NCI-H2029 (cell line): ENCODE data around the gene KIF24.
"Not testable (repeated sequence)": the region's sequence is repeated elsewhere in the genome, so short reads cannot be mapped to it uniquely, and the experiment has no call there.

ENCODE experiments used
- DNase-seq: peaks from one replicate; lab custom pipeline; 2025; lab: John Stamatoyannopoulos, UW

Gene KIF24

DNA sequence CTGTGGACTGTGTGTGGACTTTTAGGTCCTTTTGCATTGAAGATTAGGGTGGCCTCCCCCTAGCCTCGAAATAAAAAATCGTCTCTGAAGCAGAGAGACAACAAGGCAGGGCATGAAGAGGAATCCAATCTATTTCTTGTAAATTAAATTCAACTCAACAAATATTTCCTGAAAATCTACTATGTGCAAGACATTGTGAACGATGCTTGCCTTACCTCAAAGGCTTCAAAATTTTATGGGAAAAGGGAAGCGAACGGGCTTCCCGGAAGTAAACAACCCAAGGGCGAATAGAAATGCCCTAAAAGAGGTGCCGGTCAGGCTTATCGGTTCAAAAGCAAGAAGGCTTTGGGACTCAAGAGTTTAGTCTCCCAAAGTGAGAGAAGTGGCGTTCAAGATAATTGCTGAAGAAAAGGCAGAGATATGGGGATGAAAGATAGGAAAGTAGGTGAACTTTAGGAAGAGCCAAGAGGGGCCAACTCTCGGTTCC is 525 bp downstream of the KIF24 start:
- peak; percentile 50 for DNase-seq

DNA sequence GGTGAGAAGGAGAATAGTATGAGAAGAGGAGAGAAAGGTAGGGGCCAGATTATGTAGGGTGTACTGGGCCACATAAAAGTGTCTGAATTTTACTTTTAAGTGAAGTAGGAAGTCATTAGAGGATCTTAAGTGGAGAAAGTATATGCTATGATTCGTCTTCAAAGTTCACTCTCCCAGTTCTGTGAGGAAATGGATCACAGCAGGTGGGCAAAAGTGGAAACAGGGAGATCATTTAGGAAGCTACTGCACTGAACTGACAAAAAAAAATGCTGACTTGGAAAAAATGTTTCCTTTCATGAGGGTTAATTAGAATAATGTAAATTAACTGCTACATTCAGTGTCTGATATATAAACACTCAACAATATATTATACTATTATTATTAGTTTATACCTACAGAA is 2.4 kb downstream of the KIF24 start:
- no peak for DNase-seq

DNA sequence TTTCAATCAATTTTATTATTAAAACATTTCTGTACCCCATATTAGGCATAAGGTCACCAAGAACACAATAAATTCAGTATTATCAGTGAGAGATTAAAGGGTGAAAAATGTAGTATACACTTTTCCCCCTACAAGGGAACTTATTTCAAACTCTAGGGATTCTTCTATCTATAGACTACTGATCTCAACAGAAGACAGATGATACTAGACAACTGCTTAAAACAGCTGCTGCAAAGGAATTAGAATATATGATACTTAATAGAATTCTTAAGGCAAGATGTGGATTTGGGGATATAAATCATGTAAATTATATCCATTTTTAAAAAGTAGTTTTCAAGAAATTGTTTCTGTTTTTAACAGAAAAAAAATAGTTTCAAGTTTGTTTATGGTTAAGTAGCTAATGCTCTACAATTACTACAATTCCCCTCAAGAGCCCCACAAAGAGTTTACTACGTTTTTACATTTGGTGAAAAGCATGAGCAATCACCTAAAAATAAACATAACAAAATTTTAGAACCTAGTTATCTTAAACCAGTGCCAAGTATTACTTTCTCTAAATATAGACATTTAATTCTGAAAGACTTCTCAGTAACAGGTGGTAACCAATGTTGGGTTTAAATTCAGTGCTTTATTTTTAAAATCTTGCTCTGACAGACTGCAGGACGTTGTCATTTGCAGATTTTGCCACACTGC is 6.0 kb downstream of the KIF24 start:
- no peak for DNase-seq

DNA sequence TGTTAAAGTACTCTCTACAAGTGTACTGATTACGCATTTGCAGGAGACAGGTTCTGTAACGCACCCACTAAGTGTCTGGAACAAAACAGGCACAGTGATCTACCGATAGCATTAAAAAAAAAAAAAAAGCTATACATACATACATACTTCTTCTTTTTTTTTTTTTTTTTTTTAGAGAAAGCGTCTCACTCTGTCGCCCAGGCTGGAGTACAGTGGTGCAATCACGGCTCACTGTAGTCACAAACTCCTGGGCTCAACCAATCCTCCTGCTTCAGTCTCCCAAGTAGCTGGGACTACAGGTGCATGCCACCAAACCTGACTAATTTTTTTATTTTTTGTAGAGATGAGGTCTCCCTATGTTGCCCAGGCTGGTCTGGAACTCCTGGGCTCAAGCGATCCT is 7.6 kb downstream of the KIF24 start:
- no peak for DNase-seq

DNA sequence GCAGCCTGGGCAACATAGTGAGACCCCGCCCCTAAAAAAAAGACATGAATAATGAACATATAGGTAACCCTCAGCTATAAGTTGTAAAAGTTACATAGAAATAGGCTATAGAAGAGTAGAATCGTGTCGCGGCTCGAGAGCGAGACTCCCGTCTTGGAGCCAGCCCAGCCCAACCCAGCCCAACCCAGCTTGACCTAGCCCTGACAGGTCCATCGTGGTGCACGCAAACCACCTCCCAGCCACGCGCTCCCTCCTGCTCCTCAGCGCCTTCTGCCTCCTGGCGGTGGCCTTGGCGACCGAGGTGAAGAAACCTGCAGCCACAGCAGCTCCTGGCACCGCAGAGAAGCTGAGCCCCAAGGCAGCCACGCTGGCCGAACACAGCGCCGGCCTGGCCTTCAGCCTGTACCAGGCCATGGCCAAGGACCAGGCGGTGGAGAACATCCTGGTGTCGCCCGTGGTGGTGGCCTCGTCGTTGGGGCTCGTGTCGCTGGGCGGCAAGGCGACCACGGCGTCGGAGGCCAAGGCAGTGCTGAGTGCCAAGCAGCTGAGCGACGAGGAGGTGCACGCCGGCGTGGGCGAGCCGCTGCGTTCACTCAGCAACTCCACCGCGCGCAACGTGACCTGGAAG is 10.8 kb downstream of the KIF24 start:
- no peak for DNase-seq

DNA sequence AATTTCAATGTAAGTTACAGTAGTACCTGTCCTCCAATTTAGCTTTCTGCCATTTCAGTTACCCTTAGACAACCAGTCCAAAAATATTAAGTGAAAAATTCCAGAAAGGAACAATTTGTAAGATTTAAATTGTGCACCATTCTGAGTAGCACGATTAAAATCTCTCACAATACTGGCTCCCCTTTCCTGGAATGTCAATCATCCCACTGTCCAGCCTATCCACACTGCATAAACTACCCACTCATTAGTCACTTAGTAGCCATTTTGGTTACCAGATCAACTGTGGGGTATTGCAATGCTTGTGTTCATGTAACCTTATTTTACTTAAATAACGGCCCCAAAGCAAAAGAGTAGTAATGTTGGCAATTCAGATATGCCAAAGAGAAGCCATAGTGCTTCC is 11.6 kb downstream of the KIF24 start:
- DNase-seq, result no peak

DNA sequence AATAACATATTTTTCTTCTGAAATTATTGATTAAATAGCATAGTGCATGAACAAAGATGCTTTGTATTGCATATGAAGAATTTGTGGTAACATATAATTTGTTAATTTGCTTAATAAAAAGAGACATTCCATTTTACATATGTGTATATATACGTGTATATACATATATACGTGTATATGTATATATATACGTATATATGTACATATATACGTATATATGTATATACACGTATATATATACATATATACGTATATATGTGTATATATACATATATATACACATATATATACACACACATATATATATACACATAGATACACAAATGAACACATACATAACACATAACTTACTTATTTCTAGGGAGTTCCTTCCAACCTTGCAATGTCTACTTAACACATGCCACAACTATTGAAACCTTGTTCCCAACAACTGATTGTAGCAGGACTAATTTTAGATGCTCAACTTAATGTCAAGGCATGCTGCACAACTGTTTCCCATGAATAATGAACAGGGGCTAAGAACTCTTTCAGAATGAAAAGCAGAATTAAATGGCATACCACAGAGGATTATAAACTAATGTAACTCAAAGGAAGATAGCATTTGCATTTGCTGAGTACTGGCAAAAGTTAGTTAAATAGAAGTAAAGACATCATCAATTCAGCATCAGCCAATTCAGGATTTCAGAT is 17.4 kb downstream of the KIF24 start:
- DNase-seq, result no peak

DNA sequence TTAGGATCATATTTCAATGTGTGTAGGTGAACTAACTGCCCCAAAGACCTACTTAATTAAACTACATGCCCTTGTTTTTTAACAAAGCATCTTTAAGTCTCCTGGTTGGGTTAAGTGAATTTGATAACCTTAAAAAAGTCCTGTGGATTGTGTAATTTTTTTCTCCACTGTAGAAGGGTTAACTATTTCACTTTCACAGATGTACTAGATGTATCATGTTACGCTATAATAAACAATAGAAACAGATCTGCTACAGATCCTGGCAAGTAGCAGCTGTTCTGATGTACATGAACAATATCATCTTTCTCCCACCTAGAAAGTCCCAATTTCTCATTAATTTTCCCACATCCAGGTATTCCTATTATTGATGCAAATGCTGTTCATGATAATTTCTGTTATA is 18.9 kb downstream of the KIF24 start:
- peak; percentile 30 for DNase-seq

DNA sequence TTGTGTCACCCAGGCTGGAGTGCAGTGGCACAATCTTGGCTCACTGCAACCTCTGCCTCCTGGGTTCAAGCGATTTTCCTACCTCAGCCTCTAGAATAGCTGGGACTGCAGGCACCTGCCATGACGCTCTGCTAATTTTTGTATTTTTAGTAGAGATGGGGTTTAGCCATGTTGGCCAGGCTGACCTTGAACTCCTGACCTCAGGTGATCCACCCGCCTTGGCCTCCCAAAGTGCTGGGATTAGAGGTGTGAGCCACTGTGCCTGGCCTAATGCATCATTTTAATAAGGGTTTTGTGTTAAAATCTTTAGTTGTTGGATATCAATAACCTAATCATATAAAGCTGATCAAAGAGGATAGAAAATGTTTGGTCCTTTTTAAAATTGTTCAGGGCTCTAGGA is 20.8 kb downstream of the KIF24 start:
- DNase-seq, result not testable (repeated sequence)

DNA sequence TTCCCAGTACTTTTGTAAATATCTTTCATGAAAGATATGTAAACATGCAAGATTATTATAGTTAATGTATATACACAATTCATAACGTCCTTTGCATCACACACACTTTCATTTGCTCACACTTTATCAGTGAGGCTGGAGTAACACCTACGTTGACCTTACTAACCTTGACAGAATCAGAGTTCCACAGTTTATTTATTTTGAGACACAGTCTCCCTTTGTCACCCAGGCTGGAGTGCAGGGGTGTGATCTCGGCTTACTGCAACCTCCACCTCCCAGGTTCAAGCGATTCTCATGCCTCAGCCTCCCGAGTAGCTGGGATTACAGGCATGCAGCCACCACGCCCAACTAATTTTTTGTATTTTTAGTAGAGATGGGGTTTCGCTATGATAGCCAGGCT is 28.0 kb downstream of the KIF24 start:
- DNase-seq, result not testable (repeated sequence)

DNA sequence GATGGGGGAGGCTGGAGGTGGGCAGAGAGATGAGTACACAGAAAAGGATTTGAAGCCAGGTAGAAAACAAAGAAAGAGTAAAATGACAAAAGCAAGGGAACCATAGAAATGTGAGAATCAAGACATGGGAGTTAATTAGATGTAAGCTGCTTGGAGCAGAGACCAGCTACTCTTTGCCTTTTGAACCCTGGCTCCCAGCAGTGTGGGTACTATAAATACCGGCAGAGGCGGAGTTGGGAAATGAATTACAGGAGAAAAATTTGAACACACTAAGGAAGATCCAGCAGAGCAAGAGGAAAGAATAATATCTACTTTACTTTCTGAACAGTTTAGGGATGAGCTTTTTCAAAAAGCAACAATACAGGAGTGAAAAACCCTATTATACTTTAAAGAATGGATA is 36.5 kb downstream of the KIF24 start:
- no peak for DNase-seq

DNA sequence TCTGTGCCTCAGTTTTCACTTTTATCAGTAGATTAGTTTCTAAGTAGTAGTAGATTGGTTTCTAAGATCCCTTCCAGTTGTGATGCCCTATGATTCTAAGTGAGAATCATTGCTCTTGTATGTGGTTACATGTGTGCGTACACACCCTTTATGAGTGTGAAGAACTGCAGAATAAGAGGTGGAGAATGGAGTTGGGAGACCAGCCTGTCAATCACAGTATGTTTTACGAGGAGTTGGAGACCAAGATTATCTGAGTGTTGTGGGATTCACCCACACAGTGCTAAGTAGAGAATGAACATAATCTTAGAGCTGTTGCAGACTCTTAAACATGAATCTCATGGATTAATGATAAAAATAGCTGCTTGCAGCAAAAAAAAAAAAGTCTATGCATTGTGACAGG is 37.6 kb downstream of the KIF24 start:
- DNase-seq, result no peak

DNA sequence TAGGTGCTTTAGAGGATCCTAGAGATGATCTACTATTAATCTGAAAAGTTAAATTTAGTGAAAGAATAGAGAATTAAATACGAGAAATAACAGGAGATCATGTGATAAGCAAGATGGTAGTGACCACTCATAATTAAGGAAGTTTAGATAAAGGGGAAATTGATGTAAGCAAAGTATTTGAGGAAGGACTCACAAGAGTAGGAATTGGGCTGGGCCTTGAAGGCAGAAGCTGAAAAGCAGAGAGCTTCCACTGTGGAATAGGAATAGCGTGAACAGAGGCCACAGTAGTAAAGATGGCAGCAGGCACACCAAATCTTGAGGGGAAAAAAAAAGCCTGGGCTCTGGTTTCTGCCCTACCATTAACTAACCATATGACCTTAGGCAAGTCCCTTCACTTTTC is 38.0 kb downstream of the KIF24 start:
- no peak for DNase-seq

DNA sequence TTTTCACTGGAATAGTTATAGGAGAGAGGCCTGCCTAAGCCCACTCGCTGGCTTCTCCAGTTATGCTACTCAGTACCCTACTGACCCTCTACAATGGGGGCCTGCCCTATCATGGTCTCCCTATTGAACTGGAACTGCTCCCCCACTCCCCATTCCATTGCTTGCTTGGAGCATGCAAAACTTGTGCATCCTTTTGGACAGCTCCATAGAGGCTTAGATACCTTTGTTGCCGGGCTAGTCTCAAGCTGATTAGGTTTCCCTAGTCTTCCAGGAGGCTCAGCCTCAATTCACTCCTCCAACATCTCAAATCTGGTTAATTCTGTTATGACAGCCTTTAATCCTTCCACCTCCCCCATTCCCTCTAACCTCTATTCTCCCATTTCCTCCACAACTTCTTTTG is 39.9 kb downstream of the KIF24 start:
- no peak for DNase-seq

DNA sequence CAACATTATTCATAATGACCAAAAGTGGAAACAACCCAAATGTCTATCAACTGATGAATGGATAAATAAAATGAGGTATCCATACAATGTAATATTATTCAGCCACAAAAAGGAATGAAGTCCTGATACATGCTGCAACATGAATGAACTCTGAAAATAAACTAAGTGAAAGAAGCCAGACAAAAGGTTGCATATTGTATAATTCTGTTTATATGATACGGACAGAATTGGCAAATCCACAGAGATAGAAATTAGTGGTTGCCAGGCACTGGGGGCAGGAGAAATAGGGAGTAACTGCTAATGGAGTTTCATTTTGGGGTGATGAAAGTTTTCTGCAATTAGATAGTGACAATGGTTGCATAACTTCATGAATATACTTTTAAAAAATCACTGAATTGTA is 47.0 kb downstream of the KIF24 start:
- DNase-seq, result no peak

DNA sequence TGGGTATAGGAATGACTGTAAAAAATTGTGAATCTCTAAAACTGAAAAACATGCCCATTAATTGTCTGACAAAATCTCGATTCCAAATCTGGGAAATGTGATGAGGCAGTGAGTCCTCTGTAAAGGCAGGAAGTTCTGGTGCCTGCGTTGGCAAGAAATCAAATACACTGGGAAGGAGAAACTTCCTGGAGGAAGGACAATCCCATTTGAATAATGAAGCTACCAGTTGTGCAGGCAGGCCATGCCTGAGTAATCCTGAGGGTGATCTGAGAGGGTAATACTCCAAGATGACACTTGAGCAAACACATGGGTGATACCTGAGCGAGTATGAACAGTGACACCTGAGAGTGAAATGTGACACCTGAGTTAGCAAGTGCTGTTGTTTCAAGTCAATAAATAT is 49.7 kb downstream of the KIF24 start:
- DNase-seq, result peak; percentile 98
